HG03571 (cell line): ENCODE measurements around the gene FHIT.

ENCODE experiments used
- ATAC-seq: cut with Tn5 transposase; IDR thresholded peaks from one replicate; pipeline ENCODE4 v1.9.1; 2021; ENCODE audit not compliant: unreplicated experiment

The FHIT gene

DNA sequence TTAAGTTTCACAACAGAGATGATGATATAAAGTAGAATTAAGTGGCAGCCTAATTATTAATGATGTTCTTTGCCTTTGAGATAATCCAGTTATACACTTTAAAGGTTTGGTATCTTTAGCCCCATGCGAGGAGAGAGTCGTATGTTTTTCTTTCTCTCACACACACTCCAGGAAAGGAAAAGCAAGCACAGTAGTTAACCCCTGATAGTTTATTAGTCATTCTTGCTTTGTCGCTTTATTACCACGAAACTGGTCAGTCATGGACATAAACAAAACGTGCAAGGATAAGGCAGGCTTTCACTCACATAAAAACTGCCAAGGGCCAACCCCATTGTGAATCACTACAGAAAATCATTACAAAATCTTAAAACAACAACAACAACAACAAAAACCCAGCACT lies 866.9 kb downstream of the FHIT start:
- ATAC-seq = no peak

DNA sequence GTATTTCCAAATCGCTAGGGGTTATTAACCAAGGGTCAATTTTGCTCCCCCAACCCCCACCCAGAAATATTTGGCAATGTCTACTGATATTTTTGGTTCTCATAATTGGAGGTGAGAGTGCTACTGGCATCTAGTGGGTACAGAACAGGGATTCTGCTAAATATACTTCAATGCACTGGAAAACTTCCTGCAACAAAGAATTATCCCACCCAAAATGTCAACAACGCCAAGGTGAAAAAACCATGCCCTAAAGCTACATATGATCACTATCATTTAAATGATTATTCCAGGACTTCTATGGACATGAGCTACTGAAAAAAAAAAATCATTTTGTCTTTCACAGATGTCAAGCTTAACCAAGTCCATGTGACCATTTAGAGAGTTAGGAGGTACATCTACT lies 867.9 kb downstream of the FHIT start:
- ATAC-seq = no peak

DNA sequence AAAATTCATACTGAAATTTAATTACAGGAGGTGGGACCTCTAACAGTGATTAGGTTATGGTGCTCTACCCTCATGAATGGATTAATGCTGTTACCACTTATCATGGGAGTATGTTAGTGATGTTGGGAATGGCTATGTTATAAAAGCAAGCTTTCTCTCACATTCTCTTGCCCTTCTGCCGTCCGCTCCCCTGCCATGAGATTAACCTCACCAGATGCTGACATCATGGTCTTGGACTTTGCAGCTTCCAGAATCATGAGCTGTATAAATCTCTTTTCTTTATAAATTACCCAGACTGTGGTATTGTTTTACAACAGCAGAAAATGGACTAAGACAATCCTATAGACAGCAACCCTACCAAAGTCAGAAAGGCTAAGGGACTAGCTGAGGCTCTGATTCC lies 884.8 kb downstream of the FHIT start:
- no peak for ATAC-seq

DNA sequence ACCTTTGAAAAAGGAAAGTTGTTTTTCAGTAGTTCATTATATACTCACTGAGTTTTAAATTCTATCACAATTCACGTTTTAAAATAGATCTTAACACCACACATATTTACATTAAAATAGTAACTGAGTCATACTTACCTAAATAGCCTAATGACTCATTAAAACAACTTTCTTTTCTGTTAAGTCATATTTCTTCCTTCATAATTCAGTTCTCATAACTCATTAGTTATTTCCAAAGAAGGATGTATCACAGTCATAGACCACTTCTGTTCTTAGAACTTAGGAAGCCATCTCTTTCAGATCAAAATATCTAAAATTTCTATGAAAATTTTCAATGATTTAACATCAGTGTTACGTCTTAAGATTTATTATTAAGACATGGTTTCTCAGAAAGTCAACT lies 885.9 kb downstream of the FHIT start:
- ATAC-seq = no peak

DNA sequence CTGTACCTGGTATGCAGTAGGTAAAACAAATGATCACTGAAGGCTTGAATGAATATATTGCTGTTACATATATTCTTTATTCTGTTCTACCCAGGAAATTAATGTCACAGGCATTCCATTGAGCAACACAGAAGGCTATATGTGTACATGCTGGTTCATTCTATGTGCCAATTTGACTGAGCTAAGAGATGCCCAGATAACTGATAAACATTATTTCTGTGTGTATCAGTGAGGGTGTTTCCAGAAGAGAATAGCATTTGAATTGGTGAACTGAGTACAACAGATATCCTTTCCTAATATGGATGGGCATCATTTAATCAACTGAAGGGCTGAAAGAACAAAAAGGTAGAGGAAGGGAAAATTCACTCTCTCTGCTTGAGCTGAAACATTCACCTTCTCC lies 886.8 kb downstream of the FHIT start:
- ATAC-seq = no peak

DNA sequence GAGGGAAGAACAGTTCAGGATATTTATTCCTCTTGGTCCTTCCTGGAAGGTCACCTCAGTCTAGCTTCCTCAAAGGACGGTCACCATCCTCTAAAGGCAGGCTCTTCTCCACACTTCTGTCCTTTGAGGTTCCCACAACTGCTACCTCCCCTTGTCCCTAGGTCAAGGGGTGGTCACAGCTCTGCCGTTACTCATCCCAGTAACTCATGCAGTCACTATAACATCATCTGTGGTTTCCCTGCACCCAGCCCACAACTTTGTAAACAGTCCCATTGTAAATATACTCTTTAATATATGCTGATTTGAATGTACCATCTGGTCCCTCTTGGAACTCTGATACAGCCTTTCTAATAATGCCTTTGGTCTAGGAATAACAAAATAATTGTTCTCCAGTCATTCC lies 887.4 kb downstream of the FHIT start:
- no peak for ATAC-seq

DNA sequence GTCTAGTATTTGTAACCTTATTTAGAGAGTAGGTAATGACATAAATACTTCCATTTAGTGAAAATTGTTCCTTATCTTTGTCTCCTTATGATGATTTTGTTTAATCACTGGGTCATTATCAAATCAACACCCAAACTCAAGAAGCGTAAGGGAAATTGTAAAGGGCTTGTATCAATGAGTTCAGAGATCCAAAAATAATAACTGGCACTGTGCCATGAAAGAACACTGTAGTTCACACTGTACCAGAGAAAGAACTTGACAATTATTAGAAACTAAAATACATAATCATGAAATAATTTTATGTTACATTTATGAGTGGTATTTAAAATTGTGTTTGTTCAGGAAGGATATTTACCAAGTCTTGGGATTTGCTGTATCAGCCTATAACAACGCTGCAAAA lies 895.4 kb downstream of the FHIT start:
- no peak for ATAC-seq

DNA sequence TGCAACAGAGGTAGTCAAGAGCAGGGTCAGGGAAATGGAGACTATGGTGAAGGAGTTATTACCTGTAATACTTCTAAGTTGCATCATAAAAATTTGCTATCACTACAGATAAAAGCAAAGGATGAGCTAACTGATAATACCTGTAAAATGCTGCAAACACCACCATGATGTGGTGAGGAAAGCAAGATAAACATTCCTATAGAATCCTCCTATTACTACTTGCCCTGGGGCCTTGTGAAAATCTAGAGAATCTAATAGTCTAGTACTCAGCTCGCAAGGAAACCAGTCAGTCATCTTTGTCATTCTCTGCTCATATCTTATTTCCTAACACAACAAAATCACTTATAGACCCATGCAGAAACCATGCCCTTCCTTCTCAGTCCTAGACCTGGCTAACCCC lies 899.8 kb downstream of the FHIT start:
- ATAC-seq = no peak

DNA sequence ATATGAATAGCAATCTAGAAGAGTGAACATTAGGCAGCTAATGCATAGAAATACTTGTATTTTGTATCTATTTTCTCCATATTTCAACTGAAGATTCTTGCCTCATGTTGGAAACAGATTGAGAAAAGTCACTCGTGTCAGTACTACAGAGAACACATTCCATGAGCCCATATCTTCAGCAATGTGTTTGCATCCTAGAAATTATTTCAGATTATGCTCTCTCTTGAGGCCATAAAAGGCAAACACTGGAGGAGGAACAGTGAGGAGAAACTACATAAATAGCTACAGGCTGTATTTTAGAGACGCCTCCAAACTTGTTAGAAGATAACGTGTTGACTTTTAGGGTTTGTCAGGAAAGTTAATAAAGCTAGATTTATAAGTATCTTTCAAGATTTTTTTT lies 906.9 kb downstream of the FHIT start:
- no peak for ATAC-seq

DNA sequence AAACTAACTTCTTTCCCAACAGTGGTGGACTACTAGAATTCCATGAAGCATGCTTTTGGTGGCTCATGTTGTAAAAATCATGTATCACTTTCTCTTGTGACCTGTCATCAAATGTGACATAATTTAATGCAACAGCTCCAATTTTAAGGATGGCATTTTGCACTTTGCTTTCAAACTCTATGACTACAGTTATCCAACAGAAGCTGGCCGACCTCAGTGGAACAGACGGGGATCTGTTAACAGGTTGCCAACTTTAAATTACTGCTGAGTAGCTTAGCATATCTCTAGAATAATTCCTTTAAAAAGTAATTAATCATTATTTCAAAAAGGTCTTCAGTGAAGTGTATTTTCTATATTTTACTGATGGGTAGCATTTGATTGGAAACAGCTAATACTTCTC lies 907.4 kb downstream of the FHIT start:
- no peak for ATAC-seq

DNA sequence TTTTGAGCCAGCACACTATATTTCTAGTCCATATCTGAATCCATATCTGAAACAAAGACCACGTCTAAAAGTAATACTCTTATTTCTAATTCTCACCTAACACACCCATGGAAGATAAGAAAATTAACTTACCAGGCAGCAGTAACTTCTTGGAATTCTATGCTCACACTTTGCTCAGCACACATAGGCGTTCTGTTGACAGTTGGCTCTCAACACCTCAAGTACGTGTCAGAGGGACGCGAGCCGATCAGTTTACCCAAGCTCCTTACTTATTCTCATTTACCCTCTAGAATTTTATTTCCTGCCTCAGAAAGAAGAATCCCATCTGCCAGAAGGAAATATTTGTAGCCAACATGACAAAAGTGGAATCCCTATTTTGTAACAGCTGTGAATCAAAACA lies 911.9 kb downstream of the FHIT start:
- ATAC-seq = no peak

DNA sequence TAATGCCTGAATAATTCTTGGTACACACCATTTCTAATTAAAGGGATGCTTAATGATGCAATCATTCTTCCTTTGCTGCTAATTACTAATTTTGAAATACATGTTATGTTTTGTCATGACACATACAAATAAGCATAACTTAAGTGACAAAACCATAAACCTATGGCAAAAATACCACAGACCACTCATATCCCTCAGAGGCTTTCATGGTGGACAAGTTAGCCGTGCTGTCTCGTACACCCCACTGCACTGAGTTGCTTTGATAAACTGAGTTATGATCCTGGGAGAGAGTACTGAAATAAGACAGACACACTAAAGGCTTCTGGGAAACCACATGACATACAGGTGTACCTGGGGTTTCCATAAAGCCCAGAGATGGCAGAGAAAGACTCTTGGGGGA lies 913.8 kb downstream of the FHIT start:
- no peak for ATAC-seq

DNA sequence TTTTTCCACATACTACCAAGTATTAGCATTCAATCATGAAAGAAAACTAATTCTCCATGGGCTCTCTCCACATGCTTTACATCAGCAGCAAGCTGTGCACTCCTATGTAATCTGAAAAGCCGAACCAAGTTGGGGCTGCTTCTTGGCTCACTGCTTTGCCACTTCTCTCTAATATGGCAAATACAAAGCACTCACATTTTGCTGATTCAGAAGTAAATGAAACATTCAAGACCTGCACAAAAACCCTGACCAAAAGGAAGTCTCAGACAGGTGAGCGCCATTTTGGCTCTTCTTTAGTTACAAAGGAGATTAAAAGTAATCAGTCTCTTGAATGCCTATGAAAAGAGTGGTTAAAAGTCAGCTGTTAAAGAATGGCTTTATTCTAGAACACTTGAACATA lies 915.2 kb downstream of the FHIT start:
- no peak for ATAC-seq

DNA sequence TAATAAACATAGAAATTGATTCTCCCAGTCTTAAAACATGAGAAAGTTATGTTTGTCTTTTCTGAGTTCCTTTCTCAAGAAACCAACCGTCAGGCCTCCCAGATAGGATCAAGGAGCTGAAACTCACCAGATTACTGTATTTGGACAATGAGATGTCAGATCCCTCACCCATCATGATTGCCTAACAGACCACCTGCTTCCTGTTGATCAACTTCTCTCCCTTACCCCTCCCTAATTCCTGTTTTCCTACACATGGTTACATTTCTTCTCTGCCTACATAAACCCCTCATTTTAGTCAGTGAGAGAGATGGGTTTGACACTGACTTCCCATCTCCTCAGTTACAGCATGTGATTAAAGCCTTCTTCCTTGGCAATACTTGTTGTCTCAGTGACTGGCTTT lies 917.5 kb downstream of the FHIT start:
- ATAC-seq = no peak

DNA sequence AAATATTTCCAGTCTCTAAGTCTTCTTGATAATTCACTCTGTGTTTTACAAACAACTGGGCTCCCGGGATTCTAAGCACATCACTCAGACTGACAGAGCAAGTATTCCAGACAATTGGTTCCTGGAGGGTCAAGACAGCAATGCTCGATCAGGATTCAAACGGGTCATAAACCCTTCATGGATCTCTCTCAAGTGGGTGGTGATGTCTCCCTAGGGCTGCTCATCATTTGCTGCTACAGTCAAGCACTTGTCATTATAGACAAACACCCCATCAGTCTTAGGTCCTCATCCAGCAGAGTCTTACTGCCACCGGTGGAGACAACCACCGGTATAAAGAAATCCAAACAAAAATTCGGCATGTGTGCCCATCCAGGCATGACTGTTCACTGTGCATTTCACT lies 921.1 kb downstream of the FHIT start:
- no peak for ATAC-seq

DNA sequence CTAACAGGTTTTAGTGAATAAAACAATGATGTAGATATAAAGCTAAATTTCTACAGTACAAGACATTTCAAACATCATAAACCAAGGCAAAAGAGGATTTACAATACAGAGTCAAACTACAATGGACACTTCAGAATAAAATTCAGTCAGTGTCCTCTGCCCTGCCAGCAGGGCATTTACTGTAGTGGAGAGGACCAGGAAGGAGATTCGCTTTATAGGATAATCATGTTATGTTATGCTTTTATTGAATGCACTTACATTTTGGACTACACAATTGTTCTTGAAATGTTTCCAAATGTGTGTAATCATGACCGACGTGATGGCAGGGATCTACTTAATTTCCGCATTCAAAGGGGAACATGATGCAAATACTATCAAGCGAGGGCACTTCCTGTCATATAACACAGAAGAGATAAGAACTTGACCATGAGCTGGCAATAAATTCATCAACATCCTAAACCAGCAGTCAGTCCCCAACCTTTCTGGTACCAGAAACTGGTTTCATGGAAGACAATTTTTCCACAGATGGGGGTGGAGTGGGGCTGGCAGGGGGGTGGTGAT lies 925.6 kb downstream of the FHIT start:
- no peak for ATAC-seq

DNA sequence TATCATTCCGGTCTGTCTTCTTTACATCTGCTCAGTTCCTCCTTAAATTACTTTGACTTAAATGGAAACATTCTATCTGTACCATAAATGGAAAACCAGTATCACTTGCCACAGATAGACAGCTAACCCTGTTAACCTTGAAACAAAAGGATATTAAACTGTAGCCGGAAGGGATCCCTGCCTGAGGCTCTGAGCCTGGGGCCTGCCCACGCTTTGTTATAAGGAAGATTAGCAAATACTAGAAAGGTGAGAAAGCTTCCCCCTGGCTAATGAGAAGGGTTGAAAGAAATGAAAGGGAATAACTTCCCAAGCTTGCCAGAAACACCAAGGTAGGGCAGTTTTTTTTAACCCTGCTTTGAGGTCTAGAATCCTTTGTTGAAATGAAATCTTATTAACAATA lies 927.6 kb downstream of the FHIT start:
- ATAC-seq = no peak

DNA sequence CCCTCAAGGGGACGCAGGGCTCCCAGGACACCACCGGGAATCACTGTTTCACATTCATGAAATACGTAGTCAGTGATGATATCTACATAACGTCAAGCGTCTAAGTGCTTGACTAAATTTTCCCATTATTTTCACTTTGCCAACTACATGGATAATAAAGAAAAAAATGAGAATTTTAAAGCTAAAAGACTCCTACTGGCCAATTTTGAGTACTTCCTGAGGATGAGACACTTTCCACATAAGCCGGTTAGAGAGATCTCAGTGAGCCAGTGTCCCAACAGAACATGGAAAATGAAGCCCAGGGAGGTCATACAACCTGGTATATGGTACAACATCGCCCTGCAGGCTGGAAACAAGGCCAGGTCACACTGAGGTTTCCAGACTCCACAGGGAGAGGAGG lies 928.1 kb downstream of the FHIT start:
- no peak for ATAC-seq

DNA sequence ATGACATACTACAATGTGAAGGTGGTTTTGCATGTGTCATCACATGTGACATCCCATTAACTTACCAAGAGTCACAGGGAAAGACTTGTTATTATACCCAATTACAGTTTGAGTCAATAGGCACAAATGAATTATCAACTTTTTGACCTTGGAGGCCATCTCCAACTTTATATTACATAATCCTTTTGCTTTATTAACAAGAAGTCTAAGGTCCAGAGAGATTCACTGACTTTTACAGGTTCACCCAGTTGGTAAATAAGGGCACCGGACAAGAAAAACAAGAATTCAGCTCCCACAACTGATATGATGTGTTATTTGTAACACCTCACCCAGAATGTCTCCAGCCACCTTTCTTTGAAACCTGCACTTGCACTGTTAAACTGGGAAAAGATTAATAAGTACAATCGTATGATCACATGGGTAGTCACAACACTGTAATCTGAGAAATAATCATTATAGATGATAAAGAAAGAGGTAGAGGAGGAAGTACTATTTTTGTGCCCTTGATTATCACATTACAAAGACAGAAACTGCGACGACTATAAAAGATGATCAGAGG lies 928.9 kb downstream of the FHIT start:
- ATAC-seq = no peak

DNA sequence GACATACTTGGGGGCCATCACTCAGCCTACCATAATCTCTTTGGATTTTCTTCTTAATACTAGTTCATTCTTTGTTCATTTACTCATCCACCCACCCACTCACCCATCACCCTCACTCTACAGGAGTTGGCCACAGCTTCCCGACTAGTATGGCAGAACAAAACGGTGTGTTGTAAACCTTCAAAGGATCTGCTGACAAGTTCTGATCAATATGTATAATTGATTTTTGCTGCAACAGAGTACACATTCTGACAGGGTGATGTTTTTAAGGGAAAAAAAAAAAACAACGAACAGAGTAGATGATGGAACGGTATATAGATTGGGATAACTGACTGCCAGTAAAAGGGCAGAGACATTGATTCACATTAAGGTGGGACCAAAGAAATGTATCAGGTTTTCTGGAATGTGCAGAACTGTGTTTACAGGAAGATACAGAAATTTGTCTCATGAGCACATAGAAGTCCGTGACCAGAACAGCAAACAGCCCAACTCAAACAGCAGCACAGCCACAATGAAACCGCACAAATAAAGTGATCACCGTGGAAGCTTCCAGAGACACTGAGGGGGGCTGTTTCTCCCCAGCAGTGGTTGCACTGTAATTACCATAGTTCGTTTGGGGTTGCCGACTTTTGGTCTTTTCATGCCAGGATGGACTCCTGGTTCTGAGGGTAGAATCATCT lies 931.9 kb downstream of the FHIT start:
- no peak for ATAC-seq

DNA sequence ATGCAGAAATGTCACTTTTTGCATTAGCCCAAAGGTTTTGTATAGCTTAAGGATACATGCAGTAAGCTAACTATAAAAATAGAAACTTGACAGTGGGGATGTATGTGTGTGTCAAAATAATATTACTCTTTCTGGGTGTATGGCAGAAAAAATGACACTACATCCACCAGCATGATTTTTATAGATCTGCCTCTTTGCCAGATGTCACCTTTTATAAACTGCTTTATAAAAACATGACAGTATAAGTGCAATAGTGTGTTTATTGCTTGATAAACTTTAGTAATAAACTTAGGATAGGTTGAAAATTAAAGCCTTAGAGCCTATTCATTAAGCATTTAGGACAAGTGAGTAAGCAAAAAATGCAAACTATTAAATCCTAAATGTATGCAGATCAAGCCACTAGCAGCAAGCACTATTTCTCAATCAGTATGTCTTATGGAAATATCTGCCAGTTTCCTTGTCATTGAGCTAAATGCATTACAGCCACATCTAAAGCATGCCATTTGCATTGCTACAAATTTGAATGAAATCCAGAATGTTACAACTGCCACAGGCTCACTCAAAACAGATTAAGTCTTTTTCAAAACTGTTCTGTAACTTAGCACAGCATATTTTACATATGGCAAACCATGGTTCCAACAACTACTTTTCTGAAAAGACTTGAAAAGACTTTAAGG lies 935.0 kb downstream of the FHIT start:
- ATAC-seq = no peak

DNA sequence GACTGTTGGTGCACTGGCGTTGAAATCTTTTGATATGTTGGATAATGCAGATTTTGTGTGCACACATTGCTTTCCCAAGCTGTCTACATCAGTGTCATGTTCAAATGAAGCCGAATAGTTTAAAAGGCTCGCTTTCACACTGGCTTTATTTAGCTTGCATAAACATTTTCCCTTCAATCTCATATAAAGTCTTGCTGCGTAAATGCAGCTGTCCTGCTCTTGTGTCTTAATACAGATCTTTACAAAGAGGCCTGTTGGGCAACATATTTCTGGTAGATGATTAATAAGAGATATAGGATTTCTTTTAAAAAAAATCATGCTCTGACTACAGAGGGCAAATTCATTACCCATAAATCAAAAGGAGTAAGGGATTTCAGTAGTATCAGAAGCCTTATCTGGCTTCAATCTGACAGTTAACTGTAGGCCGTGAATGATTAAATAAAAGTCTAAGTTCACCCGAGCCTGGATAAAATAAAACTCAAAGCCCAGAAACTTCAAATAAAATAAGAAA lies 937.2 kb downstream of the FHIT start:
- ATAC-seq = no peak
